Measurements from ENCODE around the gene EVA1A.

Gene EVA1A

DNA sequence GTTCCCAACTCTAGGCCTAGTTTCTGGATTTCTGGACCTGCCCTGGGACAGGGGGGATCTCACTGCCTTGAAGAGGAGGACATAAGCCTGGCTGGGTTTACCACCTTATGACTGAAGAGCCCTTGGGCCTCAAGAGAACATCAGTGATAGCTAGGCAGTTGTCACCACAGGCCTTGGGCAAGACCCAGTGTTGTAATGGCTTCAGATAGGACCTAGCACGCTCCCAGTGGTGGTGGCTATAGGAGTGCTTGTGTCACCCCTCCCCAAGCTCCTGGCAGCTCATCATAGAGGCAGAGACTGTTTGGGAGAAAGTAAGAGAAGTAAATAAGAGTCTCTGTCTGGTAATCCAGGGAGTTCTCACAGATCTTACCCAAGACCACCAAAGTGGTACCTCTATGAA, 19.4 kb upstream of the EVA1A start:
- H2AFZ ChIP-seq (ENCODE audit: low read depth): no peak overlapping the region
- H3K36me3 ChIP-seq (ENCODE audit: insufficient read depth): no peaks in the 10 kb centered on the region
- H3K79me2 ChIP-seq (ENCODE audit: insufficient read depth, low read depth): no peaks in the 10 kb centered on the region
- no peak overlapping the region for H3K4me2 ChIP-seq
- H4K20me1 ChIP-seq (ENCODE audit: insufficient read depth): no peaks in the 10 kb centered on the region
- no peak overlapping the region for H3K27ac ChIP-seq
- no peaks in the 10 kb centered on the region for H3K4me1 ChIP-seq (ENCODE audit: low read depth, poor library complexity, severe bottlenecking)
- no peak overlapping the region for H3K9ac ChIP-seq
- H3K4me3 ChIP-seq (IDR thresholded peaks at IDR 0.05; ENCODE audit: insufficient read depth, low read depth, low read length): no peak overlapping the region
- TF ChIP-seq, protein P1, sequence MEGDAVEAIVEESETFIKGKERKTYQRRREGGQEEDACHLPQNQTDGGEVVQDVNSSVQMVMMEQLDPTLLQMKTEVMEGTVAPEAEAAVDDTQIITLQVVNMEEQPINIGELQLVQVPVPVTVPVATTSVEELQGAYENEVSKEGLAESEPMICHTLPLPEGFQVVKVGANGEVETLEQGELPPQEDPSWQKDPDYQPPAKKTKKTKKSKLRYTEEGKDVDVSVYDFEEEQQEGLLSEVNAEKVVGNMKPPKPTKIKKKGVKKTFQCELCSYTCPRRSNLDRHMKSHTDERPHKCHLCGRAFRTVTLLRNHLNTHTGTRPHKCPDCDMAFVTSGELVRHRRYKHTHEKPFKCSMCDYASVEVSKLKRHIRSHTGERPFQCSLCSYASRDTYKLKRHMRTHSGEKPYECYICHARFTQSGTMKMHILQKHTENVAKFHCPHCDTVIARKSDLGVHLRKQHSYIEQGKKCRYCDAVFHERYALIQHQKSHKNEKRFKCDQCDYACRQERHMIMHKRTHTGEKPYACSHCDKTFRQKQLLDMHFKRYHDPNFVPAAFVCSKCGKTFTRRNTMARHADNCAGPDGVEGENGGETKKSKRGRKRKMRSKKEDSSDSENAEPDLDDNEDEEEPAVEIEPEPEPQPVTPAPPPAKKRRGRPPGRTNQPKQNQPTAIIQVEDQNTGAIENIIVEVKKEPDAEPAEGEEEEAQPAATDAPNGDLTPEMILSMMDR (conservative IDR thresholded peaks at IDR 0.05; ENCODE audit: low read depth, low read length): no peak
- H3K27me3 ChIP-seq (ENCODE audit: insufficient read depth, low read depth): no peaks in the 10 kb centered on the region

DNA sequence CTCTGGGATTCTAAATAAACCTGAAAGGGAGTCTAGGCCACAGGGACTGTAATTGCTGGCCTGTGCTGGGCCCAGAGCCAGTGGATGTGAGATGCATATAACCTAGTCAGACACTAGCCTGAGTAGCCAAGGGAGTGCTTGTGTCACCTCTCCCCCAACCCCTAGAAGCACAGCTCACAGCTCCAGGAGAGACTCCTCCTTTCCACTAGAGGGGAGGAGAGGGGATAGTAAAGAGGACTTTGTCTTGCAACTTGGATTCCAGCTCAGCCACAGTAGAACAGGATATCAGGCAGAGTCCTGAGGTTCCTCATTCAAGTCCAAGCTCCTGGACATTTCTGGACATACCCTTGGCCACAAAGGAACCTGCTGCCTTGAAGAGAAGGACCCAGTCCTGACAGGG, 18.4 kb upstream of the EVA1A start:
- Histone ChIP-seq H3K36me3 (ENCODE audit: insufficient read depth) (no peaks in the 10 kb centered on the region), H3K27me3 (ENCODE audit: insufficient read depth, low read depth) (no peaks in the 10 kb centered on the region), H4K20me1 (ENCODE audit: insufficient read depth) (no peaks in the 10 kb centered on the region), H3K4me3 (IDR thresholded peaks at IDR 0.05; ENCODE audit: insufficient read depth, low read depth, low read length) (no peak overlapping the region), H3K4me1 (ENCODE audit: low read depth, poor library complexity, severe bottlenecking) (no peaks in the 10 kb centered on the region), H2AFZ (ENCODE audit: low read depth) (no peak overlapping the region), H3K79me2 (ENCODE audit: insufficient read depth, low read depth) (no peaks in the 10 kb centered on the region), H3K27ac (no peak overlapping the region), H3K9ac (no peak overlapping the region), H3K4me2 (no peak overlapping the region)
- TF ChIP-seq, protein P1 (conservative IDR thresholded peaks at IDR 0.05; ENCODE audit: low read depth, low read length): no peak

DNA sequence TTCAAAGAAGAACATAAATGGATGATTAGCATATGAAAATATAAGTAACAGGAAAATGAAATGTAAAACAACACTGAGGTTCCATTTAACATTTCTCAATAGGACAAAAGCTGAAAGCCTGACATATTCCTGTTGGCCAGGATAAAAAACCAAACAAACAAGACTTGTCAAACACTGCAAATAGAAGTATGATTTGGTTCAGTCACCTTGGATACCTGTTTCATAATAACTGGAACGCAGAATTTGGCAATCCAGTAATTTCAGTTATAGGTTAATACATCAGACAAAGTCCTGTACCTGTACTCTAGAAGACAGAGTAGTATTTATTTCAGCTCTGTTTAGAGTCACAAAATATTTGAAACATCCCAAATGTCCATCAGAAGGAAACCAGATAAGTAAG, 16.5 kb upstream of the EVA1A start:
- Histone ChIP-seq H4K20me1 (ENCODE audit: insufficient read depth) (no peaks in the 10 kb centered on the region), H3K4me1 (ENCODE audit: low read depth, poor library complexity, severe bottlenecking) (no peaks in the 10 kb centered on the region), H3K36me3 (ENCODE audit: insufficient read depth) (no peaks in the 10 kb centered on the region), H3K4me2 (no peak overlapping the region), H3K79me2 (ENCODE audit: insufficient read depth, low read depth) (no peaks in the 10 kb centered on the region), H3K27ac (no peak overlapping the region), H3K9ac (no peak overlapping the region), H3K27me3 (ENCODE audit: insufficient read depth, low read depth) (no peaks in the 10 kb centered on the region), H2AFZ (ENCODE audit: low read depth) (no peak overlapping the region), H3K4me3 (IDR thresholded peaks at IDR 0.05; ENCODE audit: insufficient read depth, low read depth, low read length) (no peak overlapping the region)
- TF ChIP-seq, protein P1 (conservative IDR thresholded peaks at IDR 0.05; ENCODE audit: low read depth, low read length): no peak

GRCh38 chr2:75574106-75574505, 13.4 kb upstream of the EVA1A start:
- Histone ChIP-seq H3K9ac (no peak overlapping the region), H3K79me2 (ENCODE audit: insufficient read depth, low read depth) (no peaks in the 10 kb centered on the region), H3K4me3 (IDR thresholded peaks at IDR 0.05; ENCODE audit: insufficient read depth, low read depth, low read length) (no peak overlapping the region), H3K36me3 (ENCODE audit: insufficient read depth) (no peaks in the 10 kb centered on the region), H3K4me1 (ENCODE audit: low read depth, poor library complexity, severe bottlenecking) (peaks cover 17% of the 10 kb centered on the region), H4K20me1 (ENCODE audit: insufficient read depth) (no peaks in the 10 kb centered on the region), H3K27me3 (ENCODE audit: insufficient read depth, low read depth) (no peaks in the 10 kb centered on the region), H3K4me2 (no peak overlapping the region), H2AFZ (ENCODE audit: low read depth) (no peak overlapping the region), H3K27ac (no peak overlapping the region)
- TF ChIP-seq, protein P1 (conservative IDR thresholded peaks at IDR 0.05; ENCODE audit: low read depth, low read length): no peak

Data from KMS-11 (cell line).